ENCODE measurements around the gene RAB3GAP1.

The RAB3GAP1 gene

DNA sequence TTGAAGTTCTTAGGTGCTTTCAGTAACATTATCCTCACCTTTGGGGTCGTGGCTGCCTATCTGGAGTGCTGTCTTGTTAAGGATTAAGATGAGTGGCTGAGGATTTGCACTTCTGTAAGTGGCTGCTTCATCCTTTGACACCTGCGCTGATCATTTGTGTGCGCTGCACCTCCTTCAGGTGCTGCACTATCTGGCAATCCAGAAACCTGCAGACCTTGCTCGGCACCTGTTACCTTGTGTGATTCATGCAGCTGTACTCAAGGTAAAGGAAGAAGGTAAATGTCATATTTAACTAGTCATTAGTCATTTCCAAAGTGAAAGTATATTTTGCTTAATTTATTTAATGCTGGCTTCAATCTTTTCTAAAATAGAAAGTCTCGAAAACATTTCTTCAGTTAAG, 110.3 kb downstream of the RAB3GAP1 start:
- in situ Hi-C loops (cut with MboI; ENCODE audit: low sequenced_read_pairs): no loop called here

DNA sequence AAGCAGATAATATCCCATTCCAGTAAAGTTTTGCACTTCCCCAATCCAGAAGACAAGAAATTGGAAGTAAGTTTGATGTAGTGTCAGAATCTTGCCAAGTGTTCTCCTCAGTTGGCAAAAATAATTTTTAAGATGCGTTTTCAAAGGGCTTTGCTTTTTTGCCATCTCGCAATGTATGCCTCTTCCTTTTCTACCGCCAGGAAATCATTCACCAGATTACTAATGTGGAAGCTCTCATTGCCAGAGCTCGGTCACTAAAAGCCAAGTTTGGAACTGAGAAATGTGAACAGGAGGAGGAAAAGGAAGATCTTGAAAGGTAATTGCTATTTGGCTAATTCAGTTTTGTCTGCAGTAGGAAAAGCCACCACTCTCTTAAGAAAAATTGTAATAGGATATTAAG, 110.7 kb downstream of the RAB3GAP1 start:
- in situ Hi-C loops (cut with MboI; ENCODE audit: low sequenced_read_pairs): no loop called here

DNA sequence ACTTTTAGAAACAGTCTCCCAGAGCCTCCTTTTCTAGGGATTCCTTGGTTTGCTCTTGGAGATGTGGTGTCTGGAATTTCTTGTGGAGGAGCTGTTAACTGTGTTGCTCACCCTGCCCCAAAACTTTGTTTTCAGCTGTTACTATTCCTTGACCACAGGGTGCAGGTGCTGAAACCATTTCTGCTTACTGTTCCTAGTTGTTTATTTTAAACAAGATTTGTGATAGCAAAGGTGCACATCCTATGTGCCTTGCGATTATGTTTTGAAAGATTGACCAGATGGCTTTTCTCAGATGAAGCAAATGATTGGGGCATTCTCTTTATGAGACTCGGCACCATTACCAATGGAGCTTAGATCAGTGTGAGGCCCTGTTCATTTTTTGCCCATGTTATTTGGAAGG, 111.2 kb downstream of the RAB3GAP1 start:
- in situ Hi-C loops (cut with MboI; ENCODE audit: low sequenced_read_pairs): no loop called here

DNA sequence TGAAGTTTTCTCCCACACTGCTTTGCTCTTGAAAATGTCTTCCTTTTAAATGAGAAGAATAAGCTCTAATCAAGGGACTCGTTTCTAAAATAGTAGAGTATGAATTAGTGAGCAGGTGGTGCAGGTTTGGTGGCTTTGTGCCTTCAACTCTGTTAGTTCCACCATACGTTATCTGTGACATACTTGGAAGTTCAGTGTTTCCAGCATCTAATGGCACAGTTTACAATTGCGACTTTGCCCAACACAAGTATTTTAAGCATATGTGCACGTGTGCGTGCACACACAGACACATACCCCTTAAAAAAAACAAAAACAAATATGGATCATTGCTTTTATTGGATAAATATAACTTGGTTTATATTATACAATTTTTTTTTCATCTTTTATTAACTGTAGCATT, 111.8 kb downstream of the RAB3GAP1 start:
- in situ Hi-C loops (cut with MboI; ENCODE audit: low sequenced_read_pairs): no loop called here

DNA sequence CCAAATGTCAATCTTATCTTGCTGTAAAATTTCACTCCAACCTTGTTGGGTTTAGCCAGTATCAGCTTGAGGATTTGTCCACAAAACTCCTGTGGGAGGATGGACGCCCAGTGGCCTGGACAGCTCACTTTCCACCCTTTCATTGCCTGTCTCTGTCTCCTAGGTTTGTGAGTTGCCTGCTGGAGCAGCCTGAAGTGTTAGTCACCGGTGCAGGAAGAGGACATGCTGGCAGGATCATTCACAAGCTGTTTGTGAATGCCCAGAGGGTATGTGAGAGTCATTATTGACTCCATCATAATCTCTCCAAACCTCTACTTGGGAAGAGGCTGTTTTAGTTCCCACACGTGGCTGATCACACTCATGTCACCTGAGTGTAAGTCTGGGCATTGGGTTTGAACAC, 112.3 kb downstream of the RAB3GAP1 start:
- in situ Hi-C loops (cut with MboI; ENCODE audit: low sequenced_read_pairs): no loop called here

DNA sequence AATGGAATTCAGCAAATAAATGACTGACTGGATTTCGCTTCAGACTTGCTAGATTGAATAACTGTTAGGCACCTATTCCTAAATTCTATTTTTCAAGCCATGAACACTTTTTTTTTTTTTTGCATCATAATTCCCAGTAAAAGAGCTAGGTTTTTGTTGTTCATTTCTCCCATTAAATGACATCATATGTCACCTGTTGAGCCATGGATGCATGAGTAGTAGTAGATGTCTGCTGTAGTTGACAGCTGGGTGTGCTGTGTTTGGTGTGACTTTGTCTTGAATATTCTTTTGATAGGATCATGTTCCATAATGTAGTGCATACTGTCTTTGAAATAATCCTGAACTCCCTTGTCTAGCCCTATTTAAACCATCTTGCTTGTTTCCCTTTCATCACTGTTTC, 115.2 kb downstream of the RAB3GAP1 start:
- in situ Hi-C loops (cut with MboI; ENCODE audit: low sequenced_read_pairs): no loop called here

DNA sequence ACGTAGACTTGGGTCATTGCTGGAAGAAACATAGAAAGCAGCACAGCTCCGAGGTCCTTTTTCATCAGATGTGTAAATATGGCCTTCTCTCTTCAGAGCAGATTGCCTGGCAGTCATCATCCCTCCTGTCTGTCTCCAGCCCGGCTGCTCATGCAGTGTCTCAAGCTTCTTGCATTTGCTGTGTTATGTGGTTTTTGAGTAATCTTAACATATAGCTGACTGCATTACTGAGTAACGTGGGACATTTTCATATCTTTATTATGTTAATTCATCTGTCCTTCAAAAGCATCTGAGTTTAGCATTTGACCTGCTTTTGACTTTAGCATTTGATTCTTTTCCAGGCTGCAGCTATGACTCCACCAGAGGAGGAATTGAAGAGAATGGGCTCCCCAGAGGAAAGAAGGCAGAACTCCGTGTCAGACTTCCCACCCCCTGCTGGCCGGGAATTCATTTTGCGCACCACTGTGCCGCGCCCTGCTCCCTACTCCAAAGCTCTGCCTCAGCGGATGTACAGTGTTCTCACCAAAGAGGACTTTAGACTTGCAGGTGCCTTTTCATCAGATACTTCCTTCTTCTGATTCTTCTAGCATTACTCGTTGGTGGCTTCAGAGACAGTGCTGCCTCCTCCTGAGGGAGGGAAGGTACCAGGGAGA, 116.2 kb downstream of the RAB3GAP1 start:
- in situ Hi-C loops (cut with MboI; ENCODE audit: low sequenced_read_pairs): no loop called here

DNA sequence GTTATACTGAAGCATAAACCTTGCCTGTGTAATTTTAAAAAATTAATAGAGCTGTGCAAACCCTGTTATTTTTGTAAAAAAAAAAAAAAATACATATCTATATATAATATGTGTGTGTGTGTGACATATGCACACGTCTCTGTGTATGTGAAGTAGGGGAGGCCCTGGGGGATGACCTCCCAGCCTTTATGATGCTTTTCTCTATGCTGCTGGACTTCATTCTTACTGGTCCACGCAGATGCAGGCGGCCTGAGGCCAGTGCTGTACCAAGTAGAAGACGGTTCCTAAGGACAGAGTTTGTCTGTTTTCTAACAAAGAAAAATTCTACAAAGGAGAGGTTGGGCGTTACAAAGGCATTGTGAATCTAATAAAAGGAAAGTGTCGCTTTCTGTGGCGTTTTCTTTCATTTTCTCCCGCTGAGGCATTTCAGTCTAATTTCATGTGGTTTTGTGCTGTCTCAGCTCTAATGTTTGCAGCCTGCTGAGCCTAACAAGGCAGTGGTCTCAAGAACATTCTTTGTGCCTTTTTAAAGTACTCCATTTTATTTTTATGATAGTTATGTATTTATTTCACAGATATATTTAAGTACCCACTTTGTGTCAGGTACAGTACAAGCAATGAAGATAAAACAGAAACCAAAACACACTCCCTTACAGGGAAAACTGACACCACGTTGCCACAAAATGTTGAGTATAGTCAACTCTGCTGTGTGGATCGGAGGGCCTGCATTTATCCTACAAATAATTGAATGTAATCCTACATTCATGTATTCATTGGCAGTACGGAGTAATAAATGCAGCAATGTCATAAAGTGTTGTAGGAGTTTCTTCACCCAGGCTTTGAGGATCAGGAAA, 118.0 kb downstream of the RAB3GAP1 start:
- in situ Hi-C loops (cut with MboI; ENCODE audit: low sequenced_read_pairs): no loop called here

DNA sequence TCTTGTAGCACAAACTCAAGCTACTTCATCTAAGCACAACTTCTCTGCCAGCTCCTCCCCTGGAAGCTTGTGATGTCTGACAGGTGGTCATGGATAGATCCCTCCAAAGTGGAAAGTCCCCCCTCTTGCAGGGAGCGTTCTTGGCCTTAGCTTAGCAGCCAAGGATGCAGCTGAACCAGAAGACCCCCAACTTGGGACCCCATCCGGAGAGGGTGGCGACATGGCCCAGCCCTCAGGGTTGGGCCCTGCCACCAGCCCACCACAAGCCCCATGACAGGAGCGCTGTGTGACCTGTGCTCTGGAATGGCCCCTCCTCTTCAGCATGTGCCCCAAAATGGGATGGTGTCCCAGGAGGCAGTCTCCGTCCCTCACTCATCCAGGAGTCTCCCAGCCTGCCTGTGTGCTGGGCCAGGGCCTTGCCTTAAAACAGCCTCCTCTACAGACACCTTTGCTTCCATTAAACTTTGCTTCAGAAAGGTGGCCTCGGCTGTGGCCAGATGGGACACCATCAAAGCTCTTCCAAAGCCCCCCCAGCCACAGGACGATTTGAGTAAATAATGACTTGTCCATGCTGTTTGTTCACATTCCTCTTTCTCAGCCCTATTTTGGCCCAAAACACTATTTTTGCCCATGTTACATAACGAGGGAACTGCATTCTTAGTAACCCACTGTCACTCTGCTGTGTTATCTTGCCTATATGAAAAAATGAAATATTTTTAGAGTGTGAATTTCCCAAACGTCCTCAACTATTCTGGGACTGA, 122.1 kb downstream of the RAB3GAP1 start:
- in situ Hi-C loops (cut with MboI; ENCODE audit: low sequenced_read_pairs): no loop called here

DNA sequence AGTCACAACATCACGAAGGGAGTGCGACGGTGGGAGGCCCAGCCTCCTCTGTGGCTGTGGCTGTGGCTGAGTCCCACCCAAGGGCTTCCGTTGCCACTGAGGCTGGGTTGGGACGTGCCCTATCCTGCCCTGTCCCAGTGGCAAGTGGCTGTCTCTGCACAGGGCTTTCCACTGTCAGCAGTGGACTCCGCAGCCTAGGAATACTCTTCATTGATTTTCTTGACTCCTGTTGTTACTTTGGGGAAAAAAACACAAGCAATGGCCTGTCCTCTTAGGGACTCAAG, 122.7 kb downstream of the RAB3GAP1 start:
- in situ Hi-C loops (cut with MboI; ENCODE audit: low sequenced_read_pairs): no loop called here

DNA sequence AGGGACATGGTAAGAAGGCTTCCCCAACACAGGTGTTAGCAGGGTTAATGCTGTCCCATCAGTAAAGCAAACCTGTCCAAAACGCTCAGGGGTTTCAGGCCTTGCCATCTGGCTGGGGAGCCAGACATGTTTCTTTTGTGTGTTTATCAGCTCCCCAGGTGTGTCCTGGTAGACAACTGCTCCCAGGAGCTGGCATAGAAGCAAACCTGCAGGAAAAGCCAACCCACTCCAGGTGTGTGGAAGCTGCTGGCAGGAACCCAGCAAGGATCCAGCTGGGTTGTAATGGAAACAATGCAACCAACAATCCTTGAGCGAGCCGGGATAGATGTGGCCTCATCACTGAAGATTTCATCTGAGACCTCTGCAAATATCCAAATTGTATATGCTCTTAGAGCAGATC, 123.1 kb downstream of the RAB3GAP1 start:
- in situ Hi-C loops (cut with MboI; ENCODE audit: low sequenced_read_pairs): no loop called here

DNA sequence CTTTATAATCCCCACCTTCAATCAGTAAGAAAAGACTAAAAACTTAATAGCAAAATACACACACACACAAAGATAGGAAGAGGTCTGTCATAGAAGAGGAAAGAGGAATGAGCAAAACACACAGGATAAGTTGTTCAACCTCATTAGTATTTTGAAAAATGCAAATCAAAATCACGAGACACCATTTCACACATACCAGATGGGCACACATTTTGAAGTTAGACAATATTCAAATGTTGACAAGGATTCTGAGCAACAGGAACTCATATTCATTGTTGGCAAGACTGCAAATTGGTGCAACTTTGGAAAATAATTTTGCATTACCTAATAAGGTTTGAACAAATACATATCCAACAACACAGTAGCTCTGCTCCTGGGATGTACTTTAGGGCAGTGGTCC, 127.6 kb downstream of the RAB3GAP1 start:
- in situ Hi-C loops (cut with MboI; ENCODE audit: low sequenced_read_pairs): no loop called here

DNA sequence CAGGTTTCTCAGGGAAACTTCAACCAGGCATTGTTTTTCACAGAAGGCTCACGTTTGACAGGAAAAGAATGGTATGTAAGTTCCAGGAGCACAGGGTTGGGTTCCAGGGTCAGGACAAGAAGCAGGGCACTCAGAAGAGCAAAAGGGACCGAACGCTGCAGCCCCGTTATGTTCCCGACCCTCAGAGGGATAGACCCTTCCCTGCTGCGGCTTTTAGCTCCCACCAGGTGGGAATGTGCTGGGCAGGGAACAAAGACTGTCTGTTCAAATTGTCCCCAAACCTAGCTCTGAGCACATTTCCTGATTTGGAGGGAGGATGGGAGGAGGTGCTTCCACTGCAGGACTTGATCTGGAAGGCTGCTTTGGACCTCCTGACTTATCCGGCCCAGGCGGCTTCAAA, 130.1 kb downstream of the RAB3GAP1 start:
- in situ Hi-C loops (cut with MboI; ENCODE audit: low sequenced_read_pairs): no loop called here

DNA sequence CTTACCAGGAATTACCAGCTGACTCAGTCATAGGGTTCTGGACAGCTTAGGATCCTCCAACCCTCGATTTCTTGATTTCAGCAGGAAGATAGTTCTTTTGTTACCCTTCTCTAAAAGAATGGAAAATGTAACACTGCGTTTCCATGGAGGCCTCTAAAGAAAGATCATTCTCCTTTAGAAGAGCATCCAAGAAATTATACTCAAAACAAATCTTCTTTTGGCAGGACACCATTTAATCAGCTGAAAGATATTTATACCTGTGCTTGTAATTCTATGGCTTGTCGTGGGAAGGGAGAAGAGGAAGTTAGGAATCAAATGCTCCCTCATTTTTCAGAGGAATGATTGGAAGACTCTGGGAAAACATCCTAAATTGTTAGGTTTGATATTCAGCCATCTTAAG, 130.5 kb downstream of the RAB3GAP1 start:
- in situ Hi-C loops (cut with MboI; ENCODE audit: low sequenced_read_pairs): no loop called here

DNA sequence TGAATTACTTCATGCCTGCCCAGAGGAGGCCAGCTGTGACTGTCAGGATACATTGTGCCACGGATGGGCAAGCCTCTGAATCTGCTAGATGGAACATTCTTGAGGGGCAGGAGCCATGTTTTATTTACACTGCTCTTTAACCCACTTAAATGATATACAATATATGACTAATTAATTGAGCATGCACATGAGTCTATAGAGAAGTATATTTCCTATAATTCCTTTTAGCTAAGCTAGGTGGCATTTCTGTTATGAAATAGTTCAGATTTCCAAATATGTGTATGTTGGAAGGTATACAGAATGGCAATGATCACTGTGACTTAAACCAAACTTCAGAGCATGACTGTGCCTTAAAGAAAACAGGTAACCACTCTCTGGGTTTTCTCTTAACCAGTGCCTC, 131.7 kb downstream of the RAB3GAP1 start:
- in situ Hi-C loops (cut with MboI; ENCODE audit: low sequenced_read_pairs): no loop called here

DNA sequence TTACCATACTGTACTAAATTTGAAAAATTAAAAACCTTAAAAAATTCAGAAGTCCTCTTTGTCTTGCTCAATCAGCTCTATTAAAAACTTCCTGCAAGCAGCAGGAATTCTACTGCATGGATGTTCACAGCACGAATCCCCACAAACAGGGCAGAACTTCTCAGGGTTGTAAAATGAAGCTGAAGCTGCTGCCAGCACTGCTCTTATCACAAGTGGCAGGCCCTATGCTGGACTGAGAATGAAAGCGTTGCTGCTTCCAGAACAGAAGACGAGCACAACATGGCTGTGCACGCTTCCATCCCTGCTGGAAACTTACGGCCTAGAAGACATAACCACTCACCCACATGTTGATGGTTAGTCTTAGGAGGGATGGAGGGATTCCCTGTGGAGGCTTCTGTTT, 134.0 kb downstream of the RAB3GAP1 start:
- in situ Hi-C loops (cut with MboI; ENCODE audit: low sequenced_read_pairs): no loop called here

DNA sequence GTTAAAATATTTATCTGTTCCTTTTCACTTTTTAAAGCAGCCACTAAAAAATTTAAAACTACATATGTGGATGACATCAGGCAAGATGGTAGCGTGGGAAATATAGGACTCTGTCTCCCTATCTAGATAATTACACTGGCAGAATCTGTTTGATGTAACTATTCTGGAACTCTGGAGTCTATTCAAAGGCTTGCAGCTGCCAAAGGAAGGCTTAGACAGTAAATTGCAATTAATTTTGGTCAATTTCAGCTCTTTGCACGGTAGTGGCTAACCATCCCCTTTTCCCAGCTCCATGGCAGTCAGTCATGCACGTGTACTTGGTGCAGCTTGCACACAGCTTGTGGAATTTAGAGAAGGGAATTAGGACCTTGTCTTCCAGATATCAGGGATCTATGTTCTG, 135.2 kb downstream of the RAB3GAP1 start:
- in situ Hi-C loops (cut with MboI; ENCODE audit: low sequenced_read_pairs): no loop called here

DNA sequence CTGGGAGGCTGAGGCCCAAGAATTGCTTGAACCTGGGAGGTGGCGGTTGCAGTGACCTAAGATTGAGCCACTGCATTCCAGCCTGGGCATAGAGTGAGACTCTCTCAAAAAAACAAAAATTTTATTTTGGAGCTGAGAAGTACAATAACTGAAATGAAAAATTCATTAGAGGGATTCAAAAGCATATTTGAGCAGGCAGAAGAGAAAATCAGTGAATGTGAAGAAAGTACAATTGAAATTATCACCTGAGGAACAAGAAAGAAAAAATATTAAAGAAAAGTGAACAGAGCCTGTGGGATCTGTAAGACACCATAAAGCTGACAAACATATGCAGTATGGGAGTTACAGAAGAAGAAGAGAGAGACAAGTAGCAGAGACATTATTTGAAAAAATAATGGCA, 137.1 kb downstream of the RAB3GAP1 start:
- in situ Hi-C loops (cut with MboI; ENCODE audit: low sequenced_read_pairs): no loop called here

DNA sequence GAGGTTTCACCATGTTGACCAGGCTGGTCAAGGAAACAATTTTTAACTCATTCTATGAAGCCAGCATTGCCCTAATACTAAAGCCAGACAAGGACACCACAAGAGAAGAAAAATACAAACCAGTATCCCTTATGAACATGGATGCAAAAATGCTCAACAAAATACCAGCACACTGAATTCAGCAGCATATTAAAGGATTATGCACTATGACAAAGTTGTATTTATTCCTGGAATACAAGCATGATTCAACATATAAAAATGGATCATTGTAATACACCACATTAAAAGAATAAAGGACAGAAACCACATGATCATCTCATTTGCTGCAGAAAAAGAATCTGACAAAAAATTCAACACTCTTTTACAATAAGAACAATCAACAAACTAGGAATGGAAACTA, 138.7 kb downstream of the RAB3GAP1 start:
- in situ Hi-C loops (cut with MboI; ENCODE audit: low sequenced_read_pairs): no loop called here

DNA sequence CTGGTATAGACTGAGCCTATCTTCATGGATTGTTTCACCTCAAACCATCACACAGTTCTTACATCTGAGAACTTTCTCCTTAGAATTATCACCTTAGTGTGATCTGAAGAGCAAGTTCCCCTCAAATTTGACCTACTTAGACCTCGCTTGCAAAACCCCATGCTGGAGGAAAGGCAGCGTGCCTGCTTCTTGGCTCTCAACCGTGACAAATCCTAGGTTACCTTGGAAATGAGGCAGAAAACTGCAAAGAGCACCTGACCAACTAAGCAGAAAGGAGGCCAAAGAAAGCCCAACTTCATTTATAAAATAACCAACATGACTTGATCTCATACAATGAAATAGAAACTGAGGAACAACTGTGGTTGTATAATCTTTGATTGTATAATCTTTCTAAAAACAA, 146.4 kb downstream of the RAB3GAP1 start:
- in situ Hi-C loops (cut with MboI; ENCODE audit: low sequenced_read_pairs): no loop called here

DNA sequence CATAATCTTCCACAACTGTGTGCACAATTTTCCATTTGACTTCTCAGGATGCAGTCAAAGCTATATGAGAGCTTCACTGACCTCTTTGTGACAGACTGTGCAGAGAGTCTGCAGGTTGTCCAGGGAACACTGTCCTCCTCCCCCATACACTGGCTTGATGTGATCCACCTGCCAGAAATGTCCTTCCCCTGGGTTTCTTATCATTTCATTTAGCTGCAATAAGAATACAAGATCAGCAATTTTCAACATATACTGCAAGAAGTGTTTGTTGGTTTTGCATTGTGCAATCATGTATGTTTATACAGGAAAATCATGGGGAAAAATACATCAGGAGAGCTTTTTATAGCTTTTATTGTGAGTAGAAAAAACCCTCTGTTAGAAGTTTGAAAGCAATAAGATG, 150.7 kb downstream of the RAB3GAP1 start:
- in situ Hi-C loops (cut with MboI; ENCODE audit: low sequenced_read_pairs): no loop called here

DNA sequence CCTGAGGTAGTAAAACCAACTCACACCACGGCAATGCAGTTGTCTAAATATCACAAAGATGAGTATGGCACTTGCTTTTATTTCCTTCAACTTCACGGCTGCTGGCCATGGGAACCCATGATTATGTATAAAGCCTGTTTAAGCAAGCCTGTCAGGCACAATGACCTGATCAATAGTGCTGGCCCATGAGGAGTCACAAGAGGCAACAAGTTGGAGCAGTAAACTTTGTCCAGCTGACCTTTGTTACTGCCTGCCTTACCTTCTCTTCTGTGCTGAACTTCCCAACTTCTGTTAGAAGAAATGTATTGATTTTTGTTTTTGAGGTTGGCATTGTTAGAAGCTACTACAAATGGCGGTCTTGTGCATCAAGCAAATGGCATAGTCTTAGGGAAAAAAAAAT, 151.9 kb downstream of the RAB3GAP1 start:
- in situ Hi-C loops (cut with MboI; ENCODE audit: low sequenced_read_pairs): no loop called here

All from HL-60/S4 treated with retinoic acid at 250 ng/mL for 4 days and 3 days (cell line).